Stimulated activated CD4-positive, alpha-beta T cell treated with anti-CD3 and anti-CD28 coated beads, Interleukin-15, amount 100 ng/mL, for 24 hours (primary cell): Measurements from ENCODE around the gene NPHS1.
"Not testable (repeated sequence)": the region's sequence is repeated elsewhere in the genome, so short reads cannot be mapped to it uniquely, and the experiment has no call there.

Experiments
- DNase-seq: peaks from one replicate; pipeline ENCODE4 v3.0.0-alpha.2; 2020

Gene NPHS1

DNA sequence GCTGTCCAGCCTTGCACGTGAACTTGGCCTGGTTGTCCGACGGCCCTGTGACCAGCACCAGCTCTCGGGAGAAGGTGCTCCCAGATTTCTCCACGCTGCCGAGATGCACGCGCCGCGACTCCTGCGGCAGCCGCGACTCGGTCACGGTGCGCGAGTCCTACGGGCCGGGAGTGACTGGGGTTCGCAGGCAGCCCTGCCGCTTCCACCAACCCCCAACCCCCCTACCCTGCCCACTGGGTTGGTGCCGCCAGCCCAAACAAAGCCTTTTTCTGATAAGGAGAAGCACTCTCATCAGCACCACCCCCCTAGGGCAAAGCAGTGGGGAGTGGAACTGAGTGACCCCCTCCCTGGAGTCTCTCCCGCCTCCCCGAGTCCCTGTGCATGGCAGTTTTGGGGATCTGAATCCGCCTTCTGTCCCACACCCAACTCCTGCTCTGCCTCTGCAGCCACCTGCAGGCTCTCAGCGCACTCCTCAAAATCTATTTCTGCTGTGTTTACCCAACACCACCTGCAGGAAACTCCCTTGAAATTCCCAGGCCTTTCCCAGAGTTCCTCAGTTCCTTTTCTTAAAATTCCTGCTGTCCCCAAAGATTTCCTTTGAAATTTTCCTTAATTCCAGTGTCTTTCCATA is 6.2 kb downstream of the NPHS1 start:
- no peak for DNase-seq

DNA sequence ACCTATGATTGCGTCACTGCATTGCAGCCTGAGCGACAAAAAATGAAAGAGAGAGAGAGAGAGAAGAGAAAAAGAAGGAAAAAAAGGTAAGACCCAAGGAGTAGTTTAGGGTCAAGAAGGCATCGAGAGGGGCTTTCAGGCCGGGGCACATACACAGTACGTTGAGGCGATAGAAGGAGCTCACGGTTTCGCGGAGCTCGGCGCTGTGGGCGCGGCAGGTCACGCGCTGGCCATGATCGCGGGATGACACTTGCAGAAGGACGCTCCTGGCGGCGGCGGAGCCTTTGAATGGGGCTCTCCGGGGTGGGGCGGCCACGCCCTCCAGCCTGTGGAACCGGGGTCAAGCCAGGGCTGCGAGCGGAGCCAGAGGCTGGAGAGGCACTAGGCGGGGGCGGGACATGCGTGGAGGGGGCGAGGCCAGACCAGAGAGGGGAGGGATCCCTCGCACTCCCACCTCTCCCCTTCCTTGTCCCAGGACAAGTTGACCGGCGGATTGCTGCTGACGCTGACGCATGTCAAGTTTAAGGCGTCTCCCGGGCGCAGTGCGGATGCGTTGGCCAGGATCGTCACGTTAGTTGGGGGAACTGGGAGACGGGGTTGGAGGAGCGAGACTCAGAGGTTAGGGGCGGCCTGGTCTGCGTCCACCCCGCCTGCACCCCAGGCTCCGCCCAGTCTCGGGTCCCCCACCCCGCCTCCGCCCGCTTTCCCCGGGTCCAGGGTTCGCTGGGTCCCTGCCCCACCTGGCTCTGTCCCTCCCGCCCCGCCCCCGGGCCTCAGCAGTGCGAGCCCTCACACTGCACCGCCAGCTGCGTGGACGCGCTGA is 6.9 kb downstream of the NPHS1 start:
- peak; percentile 35 for DNase-seq

DNA sequence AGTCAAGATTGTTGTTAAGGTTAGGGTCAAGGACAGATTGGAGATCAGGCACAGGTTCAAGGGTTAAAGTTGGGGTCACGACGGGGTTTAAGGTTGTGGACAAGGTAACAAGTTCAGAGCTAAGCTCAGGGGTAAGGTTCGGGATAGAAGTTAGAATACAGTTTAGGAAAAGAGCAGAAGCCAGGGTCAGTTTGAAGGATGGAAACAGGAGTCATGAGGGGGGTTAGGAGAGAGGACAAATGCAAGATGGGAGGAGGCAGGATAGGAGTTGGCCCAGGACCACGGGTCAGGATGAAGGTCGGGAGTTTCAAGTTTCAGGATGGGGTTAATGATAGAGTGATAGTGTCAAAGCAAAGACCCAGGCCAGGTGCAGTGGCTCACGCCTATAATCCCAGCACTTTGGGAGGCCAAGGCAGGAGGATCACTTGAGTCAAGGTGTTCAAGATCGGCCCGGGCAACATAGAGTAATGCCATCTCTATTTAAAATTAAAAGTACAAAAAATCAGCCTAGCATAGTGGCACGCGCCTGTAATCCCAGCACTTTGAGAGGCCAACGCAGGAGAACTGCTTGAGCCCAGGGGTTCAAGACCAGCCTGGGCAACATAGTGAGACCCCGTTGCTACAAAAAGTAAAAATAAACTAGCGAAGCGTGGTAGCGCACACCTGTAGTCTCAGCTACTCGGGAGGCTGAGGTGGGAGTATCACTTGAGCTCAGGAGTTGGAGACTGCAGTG is 7.7 kb downstream of the NPHS1 start:
- DNase-seq, result no peak

DNA sequence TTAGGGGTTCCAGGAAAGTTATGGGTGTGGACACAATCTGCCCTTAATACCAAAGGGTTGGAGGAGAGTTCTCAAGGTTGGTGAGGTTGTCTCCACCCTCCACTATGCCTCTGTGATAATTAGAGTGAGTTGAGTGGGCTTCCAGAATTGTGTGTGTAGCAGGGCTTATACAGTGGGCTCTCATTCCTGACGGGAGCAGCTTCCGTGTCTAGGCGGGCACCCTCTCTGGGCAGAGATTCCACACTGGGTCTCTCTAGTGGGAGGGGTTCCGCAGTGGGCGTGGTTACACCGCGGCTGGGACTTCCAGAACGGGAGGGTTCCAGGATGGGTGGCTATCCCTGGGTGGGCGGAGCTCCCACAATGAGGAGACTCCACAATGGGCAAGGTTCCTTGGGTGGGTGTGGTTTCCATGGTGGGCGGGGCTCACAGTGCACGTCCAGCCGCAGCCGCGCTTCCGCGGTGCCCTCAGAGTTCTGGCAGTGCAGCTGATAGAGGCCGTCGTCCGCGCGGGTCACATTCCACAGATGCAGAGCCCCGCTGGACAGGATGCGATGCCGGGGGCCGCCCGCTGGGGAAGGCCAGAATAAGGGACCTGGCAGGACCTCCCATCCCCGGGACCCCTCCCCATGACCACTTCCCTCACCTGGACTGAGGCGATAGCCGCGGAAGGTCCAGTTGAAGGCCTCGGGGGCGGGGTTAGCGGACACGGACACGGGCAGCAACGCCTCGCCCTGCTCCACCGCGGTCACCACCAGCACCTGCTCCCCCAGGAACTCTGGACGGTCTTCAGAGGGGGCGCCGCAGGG is 8.4 kb downstream of the NPHS1 start:
- DNase-seq, result peak; percentile 49

DNA sequence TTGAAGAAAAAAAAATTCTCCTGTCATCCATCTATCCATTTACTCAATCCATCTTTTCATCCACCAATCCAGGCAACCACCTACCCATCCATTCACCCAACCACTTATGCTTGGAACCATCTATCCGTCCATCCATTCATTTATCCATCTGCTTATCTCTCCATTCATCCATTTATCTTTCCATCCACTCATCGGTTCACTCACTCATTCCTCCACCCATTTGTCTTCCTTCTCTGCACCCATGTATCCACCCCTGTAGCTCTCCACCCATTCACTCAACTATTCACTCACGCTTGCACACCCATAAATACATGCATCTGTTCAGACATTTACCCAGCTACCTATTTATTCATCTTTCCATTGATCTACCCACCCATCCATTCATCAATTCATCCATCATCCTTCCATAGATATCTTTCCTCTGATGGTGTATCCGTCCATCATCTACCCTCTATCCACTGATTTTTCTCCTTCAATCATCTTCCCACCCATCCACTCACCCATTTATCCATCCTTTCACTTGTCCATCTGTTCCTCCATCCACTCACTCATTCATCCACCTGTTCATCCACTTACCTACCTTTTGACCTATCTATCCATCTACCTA is 9.5 kb downstream of the NPHS1 start:
- DNase-seq, result no peak

DNA sequence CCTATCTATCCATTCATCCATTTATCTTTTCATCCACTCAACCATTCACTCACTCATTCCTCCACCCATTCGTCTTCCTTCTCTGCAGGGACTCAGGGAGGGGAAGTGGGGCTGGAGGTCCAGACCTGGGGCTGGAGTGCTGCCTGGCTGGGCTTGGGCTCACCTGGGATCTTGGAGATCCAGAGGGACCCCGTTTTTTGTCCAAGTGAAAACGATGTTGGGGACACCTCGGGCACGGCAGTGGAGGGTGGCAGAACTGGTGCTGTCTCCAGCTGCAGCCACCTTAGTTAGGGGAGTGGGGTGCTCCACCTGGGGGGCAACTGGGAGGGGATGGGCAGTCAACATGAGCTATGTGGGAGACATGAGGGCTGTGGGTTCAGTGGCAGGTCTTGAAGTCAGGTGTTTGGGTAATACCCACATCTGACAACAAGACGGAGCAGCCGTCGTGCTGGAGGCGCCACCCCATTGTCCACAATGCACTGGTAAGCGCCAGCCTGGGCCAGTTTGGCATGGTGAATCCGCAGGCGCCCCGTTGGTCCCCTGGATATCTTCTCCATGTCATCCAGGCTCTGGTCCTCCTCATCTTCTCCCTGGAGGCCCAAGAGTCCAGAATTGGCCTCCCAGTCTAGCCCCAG is 10.2 kb downstream of the NPHS1 start:
- no peak for DNase-seq

DNA sequence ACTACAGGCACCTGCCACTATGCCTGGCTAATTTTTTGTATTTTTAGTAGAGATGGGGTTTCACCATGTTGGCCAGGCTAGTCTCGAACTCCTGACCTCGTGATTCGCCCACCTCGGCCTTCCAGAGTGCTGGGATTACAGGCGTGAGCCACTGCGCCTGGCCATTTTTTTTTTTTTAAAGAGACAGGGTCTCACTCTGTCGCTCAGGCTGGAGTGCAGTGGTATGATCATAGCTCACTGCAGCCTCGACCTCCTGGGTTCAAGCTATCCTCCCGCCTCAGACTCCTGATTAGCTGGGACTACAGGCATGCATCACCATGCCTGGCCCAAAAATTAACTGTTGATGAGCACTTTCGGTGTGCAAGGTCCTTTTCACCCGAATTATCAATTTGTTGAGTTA is 16.2 kb downstream of the NPHS1 start:
- not testable (repeated sequence) for DNase-seq

DNA sequence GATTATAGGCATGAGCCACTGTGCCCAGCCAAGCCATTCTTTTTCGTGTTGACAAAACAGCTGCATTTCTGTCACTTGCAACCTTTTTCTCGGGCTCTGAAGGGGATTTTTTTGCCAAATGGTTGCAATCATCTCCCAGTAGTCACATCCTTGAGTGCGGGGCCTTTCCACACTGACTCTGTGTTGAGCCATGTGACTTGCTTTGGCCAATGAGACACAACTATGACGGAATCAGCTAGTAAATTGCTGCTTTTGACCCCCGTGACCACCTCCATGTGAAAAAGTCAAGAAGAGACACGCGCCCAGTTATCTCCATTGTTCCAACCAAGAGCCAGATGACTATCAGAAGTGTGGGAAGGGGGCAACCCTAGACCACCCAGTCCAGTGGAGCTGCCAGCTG is 18.3 kb downstream of the NPHS1 start:
- DNase-seq, result no peak

DNA sequence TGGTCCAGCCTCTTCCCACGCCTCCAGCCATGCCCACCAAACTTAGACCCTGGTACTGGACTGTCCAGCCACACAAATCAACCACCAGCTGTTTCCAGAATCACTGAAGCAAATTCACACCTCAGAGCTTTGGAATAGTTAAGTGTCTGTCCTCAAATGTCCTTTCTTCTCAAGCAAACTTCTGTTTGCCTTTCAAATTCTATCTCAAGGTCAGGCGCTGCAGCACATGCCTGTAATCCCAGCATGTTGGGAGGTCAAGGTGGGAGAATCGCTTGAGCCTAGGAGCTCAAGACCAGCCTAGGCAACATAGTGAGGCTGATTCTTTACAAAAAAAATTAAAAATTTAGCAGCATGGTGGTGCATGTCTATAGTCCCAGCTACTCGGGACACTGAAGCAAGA is 20.2 kb downstream of the NPHS1 start:
- DNase-seq, result no peak

DNA sequence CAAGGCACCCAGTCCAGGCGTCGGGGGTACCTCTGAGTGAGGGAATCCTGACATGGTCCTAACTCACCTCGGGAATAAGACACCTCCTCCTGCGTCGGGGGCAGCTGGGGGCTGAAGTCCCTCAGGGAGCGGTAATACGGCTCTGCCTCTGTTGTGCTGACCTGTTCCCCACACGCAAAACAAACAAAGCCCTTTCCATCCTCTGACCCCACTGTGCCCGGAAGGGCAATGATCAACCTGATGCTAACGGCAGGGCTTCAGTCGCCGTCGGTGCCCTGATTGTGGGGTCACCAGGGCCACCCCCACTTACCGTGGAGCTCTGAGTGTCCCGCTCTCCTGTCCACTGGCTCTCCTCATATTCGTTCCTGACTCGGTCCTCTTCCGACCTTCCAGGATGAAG is 21.3 kb downstream of the NPHS1 start:
- no peak for DNase-seq

DNA sequence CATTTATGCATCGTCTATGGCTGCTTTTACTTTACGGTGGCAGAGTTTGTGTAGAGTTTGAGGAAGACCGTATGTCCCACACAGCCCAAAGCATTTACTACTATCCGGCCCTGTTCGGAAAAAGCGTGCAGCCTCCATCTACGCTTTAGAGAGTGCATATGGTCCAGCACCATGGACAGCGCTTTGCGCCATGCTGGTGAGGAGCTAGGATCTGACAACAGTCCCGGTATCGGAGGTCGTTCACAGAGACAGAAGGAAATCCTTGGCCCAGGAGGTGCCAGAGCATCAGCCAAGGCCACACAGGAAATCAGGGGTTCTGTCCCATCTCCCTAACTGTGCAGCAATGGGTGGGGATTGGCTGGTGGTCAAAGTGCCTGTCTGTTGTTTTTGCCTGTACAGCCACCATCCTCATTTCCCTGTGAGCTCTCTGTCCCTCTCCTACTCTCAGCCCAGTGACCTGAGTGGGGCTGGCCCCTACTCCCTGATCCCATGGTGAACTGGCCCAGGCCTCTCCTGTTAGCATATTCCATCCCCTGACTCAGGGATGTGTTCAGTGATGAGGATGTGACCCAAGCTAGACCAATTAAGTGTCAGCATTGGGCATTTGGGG is 23.5 kb downstream of the NPHS1 start:
- DNase-seq, result peak; percentile 71

DNA sequence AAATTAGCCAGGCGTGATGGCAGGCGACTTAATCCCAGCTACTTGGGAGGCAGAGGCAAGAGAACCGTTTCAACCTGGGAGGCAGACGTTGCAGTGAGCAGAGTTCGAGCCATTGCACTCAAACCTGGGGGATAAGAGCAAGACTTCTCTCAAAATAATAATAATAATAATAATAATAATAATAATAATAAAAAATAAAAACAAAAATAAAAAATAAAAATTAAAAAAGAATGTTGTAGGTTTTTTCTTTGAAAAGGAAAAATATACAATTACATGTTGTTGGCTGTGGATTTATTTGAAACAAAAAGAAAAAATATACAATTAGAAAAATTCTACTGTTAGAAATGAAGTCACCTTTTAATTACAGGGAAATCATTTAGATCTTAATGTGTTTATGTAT is 28.2 kb downstream of the NPHS1 start:
- DNase-seq, result no peak

DNA sequence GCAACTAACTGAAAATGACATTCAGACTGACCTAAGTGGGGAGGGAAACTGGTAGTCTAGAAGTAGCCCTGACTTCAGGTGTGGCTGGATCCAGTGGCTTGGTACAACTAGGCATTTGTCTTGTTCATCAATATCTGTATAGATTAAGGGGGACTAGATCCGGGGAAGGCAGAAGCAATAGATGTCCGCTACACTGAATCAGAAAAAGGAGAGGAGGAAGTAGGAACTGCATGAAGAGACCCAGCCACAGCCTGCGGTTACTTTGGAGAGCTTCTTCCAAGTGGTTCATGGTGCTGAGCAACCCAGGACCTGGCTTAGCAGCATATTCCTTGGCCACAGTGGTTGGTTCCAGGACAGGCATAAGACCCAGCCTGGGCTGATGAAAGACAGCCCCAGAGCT is 29.7 kb downstream of the NPHS1 start:
- no peak for DNase-seq

DNA sequence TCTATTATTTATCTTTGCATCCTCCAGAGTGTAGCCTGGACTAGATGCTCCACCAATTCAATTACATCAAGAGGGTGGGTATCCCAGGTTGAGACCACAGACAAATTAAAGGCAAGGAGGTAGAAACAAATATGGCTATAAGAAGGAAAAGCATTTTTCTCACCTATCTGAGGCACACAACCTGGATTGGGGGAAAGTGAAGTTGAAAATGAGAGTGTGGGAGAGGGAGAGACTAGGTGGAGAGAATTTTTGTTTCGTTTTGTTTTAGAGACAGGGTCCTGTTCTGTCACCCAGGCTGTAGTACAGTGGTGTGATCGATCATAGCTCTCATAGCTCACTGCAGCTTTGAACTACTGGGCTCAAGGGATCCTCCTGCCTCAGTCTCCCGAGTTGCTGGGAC is 33.9 kb downstream of the NPHS1 start:
- no peak for DNase-seq

DNA sequence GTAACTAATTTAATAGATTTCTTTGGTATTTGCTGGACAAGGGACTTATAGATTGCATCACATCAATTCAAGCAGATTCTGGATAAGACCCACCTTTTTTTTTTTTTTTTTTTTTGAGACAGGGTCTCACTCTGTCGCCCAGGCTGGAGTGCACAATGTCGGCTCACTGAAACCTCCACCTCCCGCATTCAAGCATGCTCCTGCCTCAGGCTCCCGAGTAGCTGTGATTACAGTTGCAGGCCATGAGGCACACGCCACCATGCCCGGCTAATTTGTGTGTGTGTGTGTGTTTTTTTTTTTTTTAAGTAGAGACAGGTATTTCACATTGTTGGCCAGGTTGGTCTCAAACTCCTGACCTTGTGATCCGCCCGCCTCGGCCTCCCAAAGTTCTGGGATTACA is 35.5 kb downstream of the NPHS1 start:
- no peak for DNase-seq

DNA sequence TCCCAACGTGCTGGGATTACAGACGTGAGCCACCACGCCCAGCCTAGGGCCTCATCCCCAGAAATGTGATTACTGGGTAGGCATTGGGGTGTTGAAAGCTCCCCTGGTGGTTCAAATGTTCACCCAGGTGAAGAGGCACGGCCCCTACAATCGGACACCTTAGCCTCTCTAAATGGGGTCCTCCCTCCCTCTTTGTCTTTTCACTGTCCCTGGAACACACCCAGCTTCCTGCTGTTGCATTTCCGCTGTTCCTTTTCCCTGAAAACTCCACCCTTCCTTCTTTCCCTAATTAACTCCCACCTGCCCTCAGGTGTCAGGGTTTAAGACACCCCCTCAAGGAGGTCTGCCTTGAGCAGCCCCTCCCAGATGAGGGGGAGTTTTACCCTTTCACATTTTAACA is 36.0 kb downstream of the NPHS1 start:
- DNase-seq, result no peak

DNA sequence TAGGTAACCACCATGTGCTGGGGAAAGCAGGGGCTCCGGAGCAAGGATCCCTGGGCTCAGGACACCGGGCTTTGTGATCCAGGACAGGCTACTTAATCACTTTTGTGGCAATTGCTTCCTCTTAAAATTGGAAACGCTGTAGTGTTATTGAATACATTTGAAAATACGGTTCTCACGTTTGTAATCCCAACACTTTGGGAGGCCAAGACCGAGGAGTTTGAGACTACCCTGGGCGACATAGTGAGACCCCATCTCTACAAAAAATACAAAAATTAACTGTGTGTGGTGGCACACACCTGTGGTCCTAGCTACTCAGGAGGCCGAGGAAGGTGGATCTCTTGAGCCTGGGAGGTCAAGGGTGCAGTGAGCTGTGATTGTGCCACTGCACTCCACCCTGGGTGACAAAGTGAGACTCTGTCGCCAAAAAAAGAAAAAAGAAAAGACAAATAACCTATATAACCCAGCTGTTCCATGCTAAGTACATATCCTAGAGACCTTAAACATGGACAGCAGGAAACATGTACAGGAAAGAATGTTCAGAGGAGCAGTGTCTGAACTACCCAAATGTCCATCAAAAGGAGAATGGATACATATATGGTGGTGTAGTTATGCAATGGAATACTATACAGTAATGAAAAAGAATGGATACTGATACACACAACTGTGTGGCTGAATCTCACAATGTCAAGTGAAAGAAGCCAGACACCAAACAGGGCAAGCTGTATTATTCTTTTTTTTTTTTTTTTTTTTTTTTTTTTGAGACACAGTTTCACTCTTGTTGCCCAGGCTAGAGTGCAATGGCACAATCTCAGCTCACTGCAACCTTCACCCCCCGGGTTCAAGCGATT is 39.0 kb downstream of the NPHS1 start:
- no peak for DNase-seq

DNA sequence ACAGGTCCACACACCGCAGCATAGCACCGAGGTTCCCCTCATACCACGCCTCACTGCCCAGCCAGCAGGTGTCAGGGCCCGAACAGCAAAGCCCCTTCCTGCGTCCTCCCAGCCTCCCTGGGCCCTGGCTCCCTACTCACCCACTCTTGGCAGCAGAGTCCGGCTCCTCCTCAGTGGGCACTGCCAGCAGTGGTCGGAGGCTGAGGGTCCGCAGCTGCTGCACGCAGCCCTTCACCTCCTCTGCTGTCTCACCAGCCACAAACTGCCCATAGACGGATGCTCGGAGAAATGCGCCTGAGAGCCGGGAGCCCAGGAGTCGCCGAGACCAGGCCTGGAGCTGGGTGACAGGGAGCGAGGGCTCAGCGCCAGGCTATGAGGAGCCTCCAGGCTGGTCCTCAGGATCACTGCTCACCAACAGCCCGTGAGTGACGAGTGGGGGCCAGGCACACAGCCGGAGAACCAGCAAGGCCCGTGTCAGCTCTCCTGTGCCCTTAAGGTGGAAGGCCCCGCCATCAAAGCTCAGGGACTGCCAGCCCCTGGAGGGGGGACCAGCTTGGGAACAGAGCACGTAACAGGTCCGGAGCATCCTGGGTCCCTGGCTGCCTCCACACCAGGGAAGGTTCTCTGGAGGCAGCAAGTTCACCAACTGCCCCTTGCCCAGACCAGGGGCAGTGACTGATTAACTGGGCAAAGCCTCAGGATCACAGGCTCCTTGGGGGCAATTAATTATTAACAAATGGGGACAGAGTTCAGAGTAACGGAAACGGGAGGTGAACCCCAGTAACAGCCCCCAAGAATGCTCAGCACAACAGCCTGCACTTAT is 39.9 kb downstream of the NPHS1 start, which contains the start of gene PRODH2:
Gene PRODH2 (minus strand): TSS at position 626 of the 823 bp plus-strand sequence. CDS start 40 bp downstream, at position 586.
- DNase-seq, result no peak

DNA sequence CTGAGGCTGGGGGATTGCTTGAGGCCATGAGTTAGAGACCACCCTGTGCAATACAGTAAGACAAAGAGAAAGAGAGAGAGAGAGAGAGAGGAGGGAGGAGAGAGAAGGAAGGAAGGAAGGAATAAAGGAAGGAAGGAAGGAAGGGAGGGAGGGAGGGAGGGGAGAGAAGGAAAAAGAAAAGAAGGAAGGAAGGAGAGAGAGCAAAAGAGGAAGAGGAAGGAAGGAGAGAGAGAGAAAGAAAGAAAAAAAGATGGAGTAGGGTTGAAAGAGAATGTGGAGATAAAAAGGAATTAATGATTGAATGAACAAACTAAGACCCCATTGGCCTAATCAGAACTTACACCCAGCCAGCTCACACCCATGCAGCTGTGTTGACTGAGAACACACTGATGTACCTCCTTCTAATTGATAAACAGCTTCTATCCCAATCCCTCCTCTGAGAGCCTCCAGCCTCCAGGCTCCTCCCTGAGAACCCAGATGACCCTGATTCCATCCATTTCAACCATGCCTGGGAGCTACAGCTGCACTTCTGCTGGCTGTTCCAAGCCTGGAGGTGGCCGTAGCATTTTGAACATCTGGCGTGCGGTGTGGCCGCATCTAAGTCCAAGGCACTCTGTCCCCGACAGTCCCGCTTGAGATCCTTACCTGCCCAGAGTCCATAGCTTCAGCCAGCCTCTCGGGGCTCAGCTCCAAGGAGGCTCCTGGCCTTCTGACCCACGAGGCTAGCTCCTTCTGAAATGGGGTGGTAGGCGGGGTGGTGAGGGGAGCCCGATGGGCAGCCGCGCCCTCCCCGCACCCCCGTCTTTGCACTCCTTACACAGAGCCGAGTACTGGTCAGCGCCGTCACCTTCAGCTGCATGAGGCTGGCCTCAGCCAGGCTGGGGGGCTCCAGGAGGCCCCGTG is 40.7 kb downstream of the NPHS1 start:
- DNase-seq, result no peak
